Endodermal cell (in vitro differentiated cells): ENCODE results near the gene MECR. TPM values are rescaled to one million over a fixed set of nuclear protein-coding genes. Genes with fewer than 3 reads are reported as not detected.
"Not testable (repeated sequence)": the region's sequence is repeated elsewhere in the genome, so short reads cannot be mapped to it uniquely, and the experiment has no call there.

Experiments
- DNase-seq: peaks from one replicate; pipeline ENCODE4 v3.0.0-alpha.2; 2017
- H3K27ac ChIP-seq: 2 replicates; pipeline ENCODE4 v1.5.1; 2013; ENCODE audit warnings: mild to moderate bottlenecking, low read depth, low read length, moderate library complexity
- H3K27me3 ChIP-seq: 2 replicates; pipeline ENCODE4 v1.6.1; 2013; ENCODE audit warnings: mild to moderate bottlenecking, low read length, moderate library complexity; ENCODE audit not compliant: insufficient read depth, control insufficient read depth, poor library complexity, severe bottlenecking
- H3K36me3 ChIP-seq: 2 replicates; pipeline ENCODE4 v1.7.0; 2013; ENCODE audit warnings: mild to moderate bottlenecking, low read length, moderate library complexity; ENCODE audit not compliant: control insufficient read depth, insufficient read depth
- H3K4me1 ChIP-seq: one replicate; pipeline ENCODE4 v1.7.0; 2013; ENCODE audit warnings: low read length; ENCODE audit not compliant: control insufficient read depth, insufficient read depth
- H3K4me3 ChIP-seq: 2 replicates; pipeline ENCODE4 v1.5.1; 2013; ENCODE audit warnings: mild to moderate bottlenecking, low read length, moderate library complexity
- H3K9ac ChIP-seq: 2 replicates; pipeline ENCODE4 v1.6.1; 2013; ENCODE audit warnings: mild to moderate bottlenecking, low read length, moderate library complexity; ENCODE audit not compliant: poor library complexity, severe bottlenecking; ENCODE audit errors: extremely low read depth
- H3K9me3 ChIP-seq: 2 replicates; pipeline ENCODE4 v1.6.1; 2013; ENCODE audit warnings: mild to moderate bottlenecking, low read length, moderate library complexity; ENCODE audit not compliant: control insufficient read depth
- H3K27ac Mint-ChIP-seq: 2 replicates; pipeline ENCODE4 v1.8.0; 2020; ENCODE audit warnings: mixed read lengths
- H3K27me3 Mint-ChIP-seq: 2 replicates; pipeline ENCODE4 v1.8.0; 2021; ENCODE audit warnings: mild to moderate bottlenecking, mixed read lengths; ENCODE audit not compliant: insufficient read depth
- H3K36me3 Mint-ChIP-seq: 2 replicates; pipeline ENCODE4 v1.8.0; 2020; ENCODE audit warnings: low read depth, mixed read lengths
- H3K4me1 Mint-ChIP-seq: 2 replicates; pipeline ENCODE4 v1.8.0; 2020; ENCODE audit warnings: mixed read lengths
- H3K4me3 Mint-ChIP-seq: 2 replicates; pipeline ENCODE4 v1.8.0; 2020; ENCODE audit warnings: mild to moderate bottlenecking, moderate library complexity, mixed read lengths
- H3K9me3 Mint-ChIP-seq: 2 replicates; pipeline ENCODE4 v1.8.0; 2020; ENCODE audit warnings: mild to moderate bottlenecking, mixed read lengths
- WGBS, 2 experiments: methylation state at CpG; one replicate each; pipeline versions ENCODE4 v1.1.5 to v1.1.7; 2013; ENCODE audit warnings: missing lambda C conversion rate in 2 of 2, mixed read lengths in 1 of 2; ENCODE audit not compliant: insufficient coverage in 1 of 2, insufficient read length in 1 of 2; 5-methylcytosine and 5-hydroxymethylcytosine counted together
- total RNA-seq, 2 donors: library from RNA; stranded (reverse); fragmentation: NEBNext Ultra II Directional in 1 of 2; extraction: Animal tissue kit (Norgen Biotek cat#: 25700) in 1 of 2; gene quantifications; 2 replicates in 1 of 2; 3 replicates in 1 of 2; pipeline ENCODE4 v1.2.1, GENCODE V29; 2021
- TF ChIP-seq, protein P1 (sequence below): fragments of 200-600 bp; sonication (generic); conservative IDR thresholded peaks from 2 replicates; pipeline ENCODE4 v1.5.0; 2021; ENCODE audit warnings: antibody characterized with exemption, mild to moderate bottlenecking

MECR gene
- total RNA-seq, 2 donors from 2014 or later, result 33.3 to 38.2 TPM

DNA sequence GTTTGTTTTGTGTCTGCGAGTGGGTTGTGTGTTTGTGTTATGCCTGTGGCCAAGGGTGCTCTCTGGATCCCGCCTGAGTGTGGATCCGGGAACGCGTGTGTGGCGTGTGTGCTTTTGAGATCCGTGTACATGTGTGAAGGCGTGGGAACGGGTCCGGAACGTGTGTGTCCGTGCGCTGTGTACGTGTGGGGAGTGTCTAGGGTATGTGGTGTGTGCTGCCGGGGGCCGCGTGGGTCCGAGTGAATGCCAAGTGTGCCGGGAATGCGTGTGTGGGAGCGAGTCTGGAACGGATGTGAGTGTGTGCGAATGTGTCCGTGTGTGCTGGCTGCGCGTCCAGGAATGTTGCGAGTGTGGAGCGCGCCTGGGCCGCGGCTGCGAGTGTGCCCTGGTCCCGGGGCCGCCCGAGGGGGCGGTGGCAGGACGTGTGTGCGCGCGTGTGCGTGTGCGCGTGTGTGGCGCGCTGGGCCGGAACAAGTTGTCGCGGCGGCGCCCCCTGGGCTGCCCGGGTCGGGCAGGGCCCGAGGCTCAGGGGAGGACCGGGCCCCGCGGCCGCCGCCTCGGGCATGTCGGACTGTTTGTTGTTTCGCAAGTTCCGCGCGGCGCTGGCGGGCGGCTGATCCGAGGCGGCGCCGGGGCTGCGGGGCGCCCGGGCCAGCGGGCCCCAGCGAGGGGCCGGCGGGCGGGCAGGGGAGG lies 6.5 kb upstream of the MECR start:
- Mint-ChIP-seq H3K4me1 (peaks cover 24% of the 10 kb centered on the region), H3K4me3 (peak overlapping the region; percentile 75), H3K9me3 (no peaks in the 10 kb centered on the region), H3K27ac (peak overlapping the region; percentile 8), H3K27me3 (peaks cover 63% of the 10 kb centered on the region), H3K36me3 (no peaks in the 10 kb centered on the region)
- no peak overlapping the region for H3K27ac ChIP-seq
- peak overlapping the region; percentile 85 for H3K4me3 ChIP-seq
- peaks cover 55% of the 10 kb centered on the region for H3K27me3 ChIP-seq
- peaks cover 3% of the 10 kb centered on the region for H3K4me1 ChIP-seq
- TF ChIP-seq, protein P1, sequence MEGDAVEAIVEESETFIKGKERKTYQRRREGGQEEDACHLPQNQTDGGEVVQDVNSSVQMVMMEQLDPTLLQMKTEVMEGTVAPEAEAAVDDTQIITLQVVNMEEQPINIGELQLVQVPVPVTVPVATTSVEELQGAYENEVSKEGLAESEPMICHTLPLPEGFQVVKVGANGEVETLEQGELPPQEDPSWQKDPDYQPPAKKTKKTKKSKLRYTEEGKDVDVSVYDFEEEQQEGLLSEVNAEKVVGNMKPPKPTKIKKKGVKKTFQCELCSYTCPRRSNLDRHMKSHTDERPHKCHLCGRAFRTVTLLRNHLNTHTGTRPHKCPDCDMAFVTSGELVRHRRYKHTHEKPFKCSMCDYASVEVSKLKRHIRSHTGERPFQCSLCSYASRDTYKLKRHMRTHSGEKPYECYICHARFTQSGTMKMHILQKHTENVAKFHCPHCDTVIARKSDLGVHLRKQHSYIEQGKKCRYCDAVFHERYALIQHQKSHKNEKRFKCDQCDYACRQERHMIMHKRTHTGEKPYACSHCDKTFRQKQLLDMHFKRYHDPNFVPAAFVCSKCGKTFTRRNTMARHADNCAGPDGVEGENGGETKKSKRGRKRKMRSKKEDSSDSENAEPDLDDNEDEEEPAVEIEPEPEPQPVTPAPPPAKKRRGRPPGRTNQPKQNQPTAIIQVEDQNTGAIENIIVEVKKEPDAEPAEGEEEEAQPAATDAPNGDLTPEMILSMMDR, result no peak
- peak overlapping the region; percentile 51 for H3K9ac ChIP-seq
- H3K36me3 ChIP-seq, result no peaks in the 10 kb centered on the region
- peak; percentile 83 for DNase-seq
- 1 to 2% methylated on average over 31 to 79 of the region's 79 CpGs for WGBS, 2 experiments
- H3K9me3 ChIP-seq, result no peaks in the 10 kb centered on the region

DNA sequence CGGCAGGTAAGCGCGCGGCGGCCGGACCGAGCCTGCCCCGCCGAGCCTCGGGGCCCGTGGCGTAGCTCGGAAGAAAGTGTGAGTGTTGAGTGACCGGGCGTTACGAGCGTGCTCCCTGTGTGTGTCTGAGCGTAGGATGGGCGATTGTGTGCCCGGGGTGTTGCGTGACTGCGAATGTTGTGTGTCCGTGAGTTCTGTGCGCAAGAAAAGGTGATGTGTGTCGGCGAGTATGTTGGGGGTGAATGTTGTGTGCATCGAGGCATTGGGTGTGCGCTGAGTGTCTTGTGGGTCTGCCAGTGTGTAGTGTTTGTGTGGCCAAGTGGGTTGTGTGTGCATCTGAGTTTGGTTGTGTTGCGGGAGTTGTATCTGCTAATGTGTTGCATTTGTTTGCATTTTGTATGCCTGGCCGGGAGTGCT lies 6.0 kb upstream of the MECR start:
- no peak for DNase-seq
- Histone ChIP-seq H3K36me3 (no peaks in the 10 kb centered on the region), H3K4me1 (peaks cover 3% of the 10 kb centered on the region), H3K9me3 (no peaks in the 10 kb centered on the region), H3K4me3 (peak overlapping the region; percentile 85), H3K9ac (peak overlapping the region; percentile 51), H3K27me3 (peaks cover 55% of the 10 kb centered on the region), H3K27ac (no peak overlapping the region)
- Mint-ChIP-seq H3K4me1 (peaks cover 24% of the 10 kb centered on the region), H3K4me3 (peak overlapping the region; percentile 69), H3K9me3 (no peaks in the 10 kb centered on the region), H3K36me3 (no peaks in the 10 kb centered on the region), H3K27me3 (peaks cover 66% of the 10 kb centered on the region), H3K27ac (peak overlapping the region; percentile 8)
- TF ChIP-seq, protein P1, result no peak
- WGBS, 2 experiments, result 0 to 2% methylated on average over 3 to 30 of the region's 30 CpGs

DNA sequence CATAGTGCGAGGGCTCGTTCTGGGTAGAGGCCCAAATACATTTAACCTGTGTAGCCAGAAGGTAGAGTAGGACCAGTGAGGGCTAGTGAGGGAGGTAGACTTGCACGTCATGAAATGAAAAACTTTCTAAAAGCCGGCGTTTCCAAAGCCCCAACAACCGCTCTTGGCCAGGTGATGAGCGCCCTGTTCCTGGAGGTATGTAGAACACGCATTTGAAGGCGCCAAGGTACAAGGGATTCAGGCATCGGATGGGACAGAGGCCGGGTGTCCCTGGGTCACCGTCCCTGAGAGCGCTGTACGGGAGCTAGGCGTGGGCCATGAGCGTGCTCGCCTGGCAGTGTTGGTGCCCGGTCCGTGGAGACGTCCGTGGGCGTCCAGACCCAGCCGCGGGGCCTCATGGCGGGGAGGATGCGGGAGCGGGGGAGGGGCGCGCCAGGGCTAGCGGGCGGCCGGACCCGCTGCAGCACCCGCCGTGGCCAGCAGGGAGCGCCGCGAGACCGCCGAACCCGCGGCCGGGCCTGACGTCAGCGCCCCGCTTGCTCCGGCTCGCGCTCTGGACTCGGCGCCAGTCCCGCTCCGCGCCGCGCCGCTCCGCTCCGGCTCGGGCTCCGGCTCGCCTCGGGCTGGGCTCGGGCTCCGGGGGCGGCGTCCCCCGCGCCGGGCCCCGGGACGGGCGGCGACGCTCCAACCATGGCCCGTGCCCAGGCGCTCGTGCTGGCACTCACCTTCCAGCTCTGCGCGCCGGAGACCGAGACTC lies 5.4 kb upstream of the MECR start, which contains the start of gene PTPRU:
Gene PTPRU, plus strand, starts transcription at position 568 of the 757 bp plus-strand sequence. Its CDS starts 123 bp downstream, at position 691.
- H3K4me1 ChIP-seq, result peaks cover 3% of the 10 kb centered on the region
- peak; percentile 93 for DNase-seq
- no peaks in the 10 kb centered on the region for H3K36me3 Mint-ChIP-seq
- H3K4me3 ChIP-seq, result peak within 1 kb of the TSS; percentile 85
- 8 to 16% methylated on average over 27 to 82 of the region's 82 CpGs for WGBS, 2 experiments
- peaks cover 55% of the 10 kb centered on the region for H3K27me3 ChIP-seq
- no peak within 1 kb of the TSS for H3K27ac ChIP-seq
- H3K36me3 ChIP-seq, result no peaks in the 10 kb centered on the region
- TF ChIP-seq, protein P1, result peak; percentile 89
- H3K27ac Mint-ChIP-seq, result peak within 1 kb of the TSS; percentile 8
- no peaks in the 10 kb centered on the region for H3K9me3 ChIP-seq
- H3K9me3 Mint-ChIP-seq, result no peaks in the 10 kb centered on the region
- peak within 1 kb of the TSS; percentile 51 for H3K9ac ChIP-seq
- peaks cover 24% of the 10 kb centered on the region for H3K4me1 Mint-ChIP-seq
- H3K27me3 Mint-ChIP-seq, result peaks cover 66% of the 10 kb centered on the region
- H3K4me3 Mint-ChIP-seq, result peak within 1 kb of the TSS; percentile 69

DNA sequence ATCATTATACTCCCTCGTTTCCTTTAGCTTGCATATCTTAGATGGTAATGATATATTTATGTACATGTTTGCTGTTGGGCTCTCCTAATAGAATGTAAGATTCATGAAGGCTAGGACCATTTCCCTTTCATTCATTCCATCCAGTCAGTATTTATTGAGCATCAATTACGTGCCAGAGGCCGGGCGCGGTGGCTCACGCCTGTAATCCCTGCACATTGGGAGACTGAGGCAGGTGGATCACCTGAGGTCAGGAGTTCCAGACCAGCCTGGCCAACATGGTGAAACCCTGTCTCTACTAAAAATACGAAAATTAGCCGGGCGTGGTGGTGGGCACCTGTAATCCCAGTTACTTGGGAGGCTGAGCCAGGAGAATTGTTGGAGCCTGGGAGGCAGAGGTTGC lies 4.1 kb upstream of the MECR start:
- H3K9ac ChIP-seq, H3K9me3 Mint-ChIP-seq, H3K36me3 Mint-ChIP-seq, H3K4me3 Mint-ChIP-seq, H3K4me3 ChIP-seq, H3K27ac Mint-ChIP-seq, H3K27ac ChIP-seq, DNase-seq, H3K36me3 ChIP-seq, H3K4me1 ChIP-seq, H3K9me3 ChIP-seq: not testable (repeated sequence)
- peaks cover 54% of the 10 kb centered on the region for H3K27me3 ChIP-seq
- peaks cover 62% of the 10 kb centered on the region for H3K27me3 Mint-ChIP-seq
- peaks cover 27% of the 10 kb centered on the region for H3K4me1 Mint-ChIP-seq
- WGBS, 2 experiments, result 92 to 93% methylated on average over 5 to 8 of the region's 9 CpGs
